HG02970 (cell line): Measurements from ENCODE around the gene CAVIN2.

Experiments used
- ATAC-seq: cut with Tn5 transposase; IDR thresholded peaks from one replicate; pipeline ENCODE4 v1.9.1; 2021; ENCODE audit warnings: mild to moderate bottlenecking, moderate library complexity, moderate number of reproducible peaks; ENCODE audit not compliant: unreplicated experiment, low FRiP score

The CAVIN2 gene

GRCh38 chr2:191845248-191845715 is 1.6 kb downstream of the CAVIN2 start:
- ATAC-seq: no peak

GRCh38 chr2:191844706-191845105 is 2.2 kb downstream of the CAVIN2 start:
- no peak for ATAC-seq

DNA sequence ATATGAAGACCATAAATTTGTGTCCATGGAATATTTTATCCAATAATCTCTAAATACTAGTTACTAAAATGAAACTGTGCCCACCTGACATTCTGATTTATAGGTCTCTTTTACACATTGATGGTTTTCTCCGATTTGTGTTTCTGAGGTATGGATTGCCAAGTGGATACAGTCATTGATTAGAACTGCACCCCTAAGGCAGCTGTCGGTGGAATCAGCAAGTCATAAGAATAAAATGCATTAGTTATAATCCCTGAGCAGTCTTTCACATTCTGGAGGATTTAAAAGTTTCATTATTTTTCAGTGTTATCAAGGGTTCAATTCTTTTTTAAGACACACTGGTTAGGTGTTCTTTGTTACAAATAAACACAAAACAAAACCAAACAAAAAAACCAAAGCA is 6.0 kb downstream of the CAVIN2 start:
- no peak for ATAC-seq

DNA sequence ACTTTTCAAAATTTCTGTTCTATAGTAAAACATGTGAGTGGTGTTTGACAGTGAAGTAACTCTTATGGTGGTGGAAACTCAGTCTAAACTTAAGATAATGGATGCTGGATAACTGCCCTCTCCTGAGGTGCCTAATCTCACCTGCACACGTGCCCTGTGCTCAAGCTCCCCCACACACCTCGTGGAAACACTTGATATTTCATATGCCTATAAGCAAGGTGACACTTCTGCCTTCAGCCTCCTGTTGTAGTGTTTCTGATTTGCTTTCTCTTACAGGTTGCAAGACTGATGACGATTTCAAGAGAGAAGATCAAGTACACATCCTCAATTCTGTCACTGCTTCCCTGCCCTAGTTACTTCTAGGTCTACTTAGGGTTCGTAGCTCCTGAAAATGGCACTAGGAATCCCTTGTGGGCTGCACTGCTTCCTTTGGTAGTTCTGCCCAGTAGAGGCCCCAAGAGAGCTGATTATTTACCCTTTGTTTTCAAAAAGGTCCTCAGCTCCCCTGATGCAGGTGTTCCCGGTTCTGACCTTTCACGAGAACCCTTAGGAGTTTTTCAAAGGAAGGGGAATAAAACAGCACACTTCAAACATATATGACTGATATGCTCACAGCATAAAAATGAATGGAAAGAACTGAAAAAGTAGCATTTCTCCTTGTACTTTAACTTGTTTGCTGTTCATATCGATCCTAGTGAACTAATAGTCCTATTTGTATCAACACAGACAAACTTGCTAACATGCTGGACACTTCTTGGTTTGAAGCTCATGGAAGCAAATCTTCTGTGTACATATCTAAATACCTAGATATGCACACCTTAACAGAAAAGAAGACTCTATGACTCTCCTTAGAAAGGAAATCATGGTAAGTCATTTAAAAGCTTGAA is 6.7 kb downstream of the CAVIN2 start:
- no peak for ATAC-seq

DNA sequence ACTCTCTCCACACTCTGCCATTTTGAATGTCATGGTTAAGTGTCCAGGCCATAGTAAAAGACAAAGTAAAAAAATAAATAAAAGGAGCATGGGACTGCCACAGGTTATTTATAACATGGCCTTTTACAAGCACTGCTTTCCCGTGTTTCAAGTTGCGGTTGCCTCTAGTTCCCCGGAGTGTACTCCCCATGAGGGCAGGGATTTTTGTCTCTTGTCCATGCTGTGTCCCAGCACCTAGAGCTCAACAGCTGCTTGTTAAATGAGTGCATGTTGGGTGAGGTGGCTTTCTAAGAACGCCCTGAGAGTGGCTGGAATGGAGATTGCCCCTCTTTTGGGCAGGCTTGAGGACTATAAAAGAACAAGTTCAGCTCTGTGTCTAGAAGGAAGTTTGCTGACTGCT is 8.4 kb downstream of the CAVIN2 start:
- no peak for ATAC-seq

DNA sequence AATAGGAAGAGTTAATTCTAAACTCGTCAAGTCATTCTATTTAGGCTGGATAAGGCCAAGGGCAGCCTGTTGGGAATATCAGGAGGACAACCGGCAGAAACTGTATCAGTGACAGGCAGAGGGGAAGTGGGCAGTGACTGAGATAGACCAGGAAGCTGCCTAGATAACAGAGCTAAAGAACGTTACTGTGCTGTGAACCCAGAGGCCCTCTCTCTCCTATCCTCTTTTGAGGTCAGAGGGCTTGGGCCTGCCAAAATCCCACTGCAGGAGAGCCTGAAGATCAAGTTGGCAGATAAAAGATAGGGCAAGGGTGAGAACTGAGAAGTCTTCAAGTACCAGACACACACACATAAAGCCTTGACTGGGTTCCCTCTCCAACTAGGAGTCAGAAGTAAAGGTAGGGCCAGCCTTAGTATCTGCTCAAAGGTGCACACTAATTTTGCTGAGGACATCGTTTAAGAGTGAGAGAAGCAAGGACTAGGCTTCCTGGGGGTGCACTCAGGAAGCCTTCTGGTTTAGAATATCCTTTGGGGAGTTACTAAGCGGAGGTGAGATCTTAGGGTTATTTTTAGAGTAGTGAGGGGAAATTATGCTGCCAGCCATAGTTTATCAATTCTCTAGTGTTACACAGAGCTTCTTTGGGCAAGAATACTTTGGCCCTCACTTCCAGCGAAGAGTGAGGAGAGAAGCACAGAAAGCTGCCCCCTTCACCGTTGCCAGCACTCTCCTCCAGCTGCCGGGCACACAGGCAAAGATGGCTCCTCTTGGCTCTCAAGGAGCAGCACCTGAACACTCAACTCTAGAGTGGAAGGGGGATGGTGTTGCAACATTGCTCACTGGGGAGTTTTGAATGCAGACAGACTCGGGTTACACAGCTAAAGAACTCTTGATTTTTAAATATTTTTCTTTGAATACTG is 9.8 kb downstream of the CAVIN2 start:
- ATAC-seq: no peak

- no peak for ATAC-seq
Measured at GRCh38 chr2:191836471-191836852, 10.4 kb downstream of the CAVIN2 start.

DNA sequence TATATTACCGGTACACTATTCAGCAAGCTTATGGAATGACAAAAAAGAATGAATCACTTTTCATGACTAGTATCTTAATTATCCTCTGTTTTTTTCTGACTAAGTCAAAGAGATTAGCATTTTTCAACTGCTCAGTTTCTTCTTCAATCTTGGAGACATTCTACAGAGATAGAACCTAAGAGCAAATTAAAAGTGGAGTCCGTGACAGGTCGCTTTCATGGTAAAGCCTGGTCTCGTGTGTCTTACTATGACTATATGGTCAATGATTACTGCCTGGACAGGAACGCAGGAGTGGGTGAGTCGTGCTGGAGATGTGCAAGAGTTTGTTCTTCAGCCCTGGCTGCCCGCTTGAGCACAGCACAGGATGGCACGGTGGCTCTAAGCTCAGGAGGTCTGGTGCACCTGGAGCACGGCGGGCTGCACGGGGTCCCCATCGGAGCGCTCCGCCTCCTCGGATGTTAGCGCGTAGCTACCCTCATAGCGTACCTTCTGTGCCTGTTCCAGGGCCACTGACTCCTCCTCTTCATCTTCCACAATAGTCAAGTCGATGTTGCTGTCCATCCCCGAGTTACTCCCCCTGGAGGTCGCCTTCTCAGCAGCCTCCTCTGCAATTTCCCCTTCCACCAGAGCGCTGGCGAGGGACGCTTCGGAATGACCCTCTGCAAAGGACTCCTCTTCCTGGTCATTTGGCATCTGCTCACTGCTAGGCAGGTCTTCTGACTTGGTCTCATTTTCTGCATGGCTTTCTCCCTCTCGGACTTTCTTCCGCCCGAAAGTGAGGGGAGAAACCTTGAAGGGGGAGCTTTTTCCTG is 11.1 kb downstream of the CAVIN2 start:
- ATAC-seq: no peak

DNA sequence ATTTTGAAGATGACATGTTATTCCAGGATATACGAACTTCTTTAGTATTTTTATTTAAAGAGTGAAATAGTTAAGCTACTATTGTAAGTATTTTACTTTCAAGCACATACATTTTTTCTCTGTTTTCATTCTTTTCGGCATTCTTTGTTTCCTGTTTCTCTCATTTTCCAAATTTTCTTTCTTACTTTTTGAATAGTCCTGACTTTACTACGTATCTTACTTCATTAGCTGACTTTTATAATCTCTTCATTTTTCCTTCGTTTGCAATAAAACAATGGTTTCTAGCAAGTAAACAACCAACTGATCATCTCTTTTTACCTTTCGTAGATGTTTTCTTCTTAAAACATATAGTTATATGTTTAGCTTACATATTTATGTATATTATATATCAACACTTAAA is 11.8 kb downstream of the CAVIN2 start:
- ATAC-seq: no peak

- no peak for ATAC-seq
Measured at GRCh38 chr2:191833356-191833755, 13.5 kb downstream of the CAVIN2 start.

DNA sequence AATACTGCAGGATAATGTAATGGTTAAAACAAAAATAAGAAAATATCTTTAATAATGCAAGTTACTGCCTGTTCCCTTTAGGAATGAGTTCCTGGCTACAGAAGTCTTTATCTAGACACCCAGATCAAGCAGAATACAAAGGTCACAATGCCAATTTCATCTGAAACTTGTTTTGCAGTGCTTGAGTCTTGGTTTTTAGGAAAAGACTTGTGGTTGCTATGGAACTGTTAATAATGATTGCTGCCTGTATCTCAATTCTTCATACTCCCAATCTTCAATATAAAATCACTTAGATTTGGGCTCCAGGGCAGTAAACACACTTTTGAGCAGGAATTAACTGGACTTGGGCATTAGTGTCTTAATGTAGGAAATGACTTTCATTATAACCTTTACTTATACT is 14.2 kb downstream of the CAVIN2 start:
- no peak for ATAC-seq

DNA sequence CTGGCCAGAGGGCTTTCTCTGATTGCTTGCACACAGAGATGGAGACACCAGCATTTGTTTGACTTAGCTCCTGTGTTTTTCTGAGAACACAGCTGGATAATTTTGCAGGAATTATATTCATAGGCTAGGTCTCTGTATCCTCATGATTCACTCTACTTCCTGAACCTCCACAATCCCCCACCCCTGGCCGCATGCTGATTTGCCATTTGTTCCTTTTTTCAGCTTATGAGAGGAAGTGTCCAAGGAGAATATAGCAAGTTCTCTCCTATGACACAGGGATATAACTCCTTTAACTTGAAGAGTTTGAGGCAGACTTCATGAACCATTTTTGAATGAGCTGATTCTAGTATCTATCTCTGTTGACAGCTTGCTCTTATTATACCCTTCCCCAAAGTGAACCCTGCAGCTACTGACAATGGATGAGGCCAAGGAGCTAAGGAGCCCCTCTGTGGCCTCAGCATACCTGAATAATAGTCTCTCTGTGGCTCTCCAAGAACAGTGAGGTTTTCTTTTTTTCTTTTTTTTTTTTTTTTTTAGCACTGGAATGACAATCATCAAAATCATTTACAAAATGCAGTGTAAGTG is 15.4 kb downstream of the CAVIN2 start:
- ATAC-seq: no peak

GRCh38 chr2:191824398-191824797 is 22.5 kb downstream of the CAVIN2 start:
- ATAC-seq: no peak

DNA sequence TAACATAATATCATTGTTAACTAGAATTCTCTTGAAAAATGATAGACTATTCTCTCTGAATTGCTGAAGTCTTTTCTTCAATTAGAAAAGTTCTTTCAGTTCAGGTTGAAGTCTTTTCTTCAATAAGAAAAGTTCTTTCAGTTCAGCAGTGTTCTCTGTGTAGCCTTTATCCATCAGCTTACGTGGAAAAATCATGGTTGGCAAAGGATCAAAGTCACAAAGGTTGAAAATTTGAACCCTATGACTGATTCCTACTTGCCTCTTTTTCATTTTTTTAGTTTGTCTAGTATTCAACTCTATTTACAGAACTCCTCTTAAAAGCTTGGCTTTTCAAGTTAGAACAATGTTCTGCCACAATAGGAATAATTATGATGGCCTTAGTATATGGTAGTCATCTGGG is 25.8 kb downstream of the CAVIN2 start:
- ATAC-seq: no peak

- no peak for ATAC-seq
Measured at GRCh38 chr2:191818725-191819350, 28.1 kb downstream of the CAVIN2 start.

DNA sequence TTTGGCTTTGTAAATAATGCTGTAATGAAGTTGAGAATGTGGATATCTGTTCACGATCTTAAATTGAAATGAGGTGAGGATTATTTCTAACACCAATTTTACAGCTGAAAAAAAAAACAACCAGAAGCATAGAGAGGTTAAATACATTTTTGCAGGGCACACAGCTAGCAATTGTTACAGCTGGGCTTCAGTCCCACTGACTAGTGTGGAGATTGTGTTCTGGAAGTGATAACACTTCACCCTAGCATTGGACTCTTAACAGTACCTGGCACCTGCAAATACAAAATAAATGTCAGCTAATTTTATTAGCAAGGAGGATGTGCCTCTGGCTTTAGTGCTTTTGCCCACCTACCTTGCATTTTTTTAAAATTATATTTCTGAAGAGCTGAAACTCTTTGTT is 28.8 kb downstream of the CAVIN2 start:
- ATAC-seq: no peak

DNA sequence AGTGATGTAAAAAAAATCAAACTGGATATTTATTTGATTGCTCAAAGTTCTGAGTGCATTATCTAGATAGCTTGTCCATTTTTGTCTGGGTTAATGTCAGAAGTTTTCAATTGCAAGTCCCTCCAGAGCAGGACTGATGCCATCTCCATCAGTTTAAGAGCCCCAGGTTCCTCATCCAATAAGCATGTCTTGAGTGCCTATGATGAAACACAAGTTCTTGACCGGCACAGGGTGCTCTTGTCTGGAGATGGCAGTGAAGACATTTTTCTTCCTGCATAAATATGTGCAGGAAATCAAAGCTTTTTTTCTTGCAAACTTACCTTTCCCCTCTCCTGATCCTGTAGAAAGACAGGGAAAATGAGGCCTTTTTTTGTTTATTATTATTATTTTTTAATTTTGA is 31.9 kb downstream of the CAVIN2 start:
- no peak for ATAC-seq

- ATAC-seq: no peak
Measured at GRCh38 chr2:191813943-191814342, 32.9 kb downstream of the CAVIN2 start.

DNA sequence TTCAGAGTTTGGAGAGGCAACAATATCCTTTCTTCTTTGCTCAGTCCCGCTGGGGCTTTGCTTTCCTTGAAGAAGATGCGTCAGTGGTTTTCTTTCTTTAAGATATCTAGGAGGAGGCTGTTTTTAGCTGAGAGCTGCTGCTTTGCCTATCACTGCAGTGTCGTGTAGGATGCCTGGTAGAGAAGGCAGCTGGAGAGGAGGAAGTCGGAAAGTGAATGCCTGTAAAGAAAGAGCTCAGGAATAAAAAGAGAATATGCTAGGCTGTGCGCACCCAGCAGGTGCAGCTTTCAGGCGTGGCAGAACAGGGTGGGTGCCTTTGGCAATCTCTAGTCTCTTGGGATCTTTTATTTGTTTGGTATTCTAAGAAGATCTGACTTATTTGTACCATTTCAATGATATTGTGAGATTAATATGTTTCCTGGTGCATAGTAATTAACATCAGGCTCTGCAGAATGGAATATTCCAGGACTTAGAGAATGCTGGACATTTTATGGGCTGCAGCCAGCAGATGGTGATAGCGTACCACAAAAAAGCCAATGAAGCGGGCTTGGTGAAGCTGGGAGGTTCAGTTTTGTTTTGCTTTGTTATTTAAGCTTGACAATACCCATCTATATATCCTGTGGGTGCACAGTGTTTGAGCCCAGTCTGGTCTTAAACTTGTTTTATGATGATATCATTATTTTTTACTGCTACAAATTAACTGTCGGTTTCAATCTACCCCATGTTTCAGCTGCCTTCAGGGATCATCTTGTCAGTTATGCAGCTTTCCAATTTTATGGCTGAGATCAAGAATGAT is 34.9 kb downstream of the CAVIN2 start:
- peak; percentile 65 for ATAC-seq
